ENCODE results near the gene TMF1.

The TMF1 gene

DNA sequence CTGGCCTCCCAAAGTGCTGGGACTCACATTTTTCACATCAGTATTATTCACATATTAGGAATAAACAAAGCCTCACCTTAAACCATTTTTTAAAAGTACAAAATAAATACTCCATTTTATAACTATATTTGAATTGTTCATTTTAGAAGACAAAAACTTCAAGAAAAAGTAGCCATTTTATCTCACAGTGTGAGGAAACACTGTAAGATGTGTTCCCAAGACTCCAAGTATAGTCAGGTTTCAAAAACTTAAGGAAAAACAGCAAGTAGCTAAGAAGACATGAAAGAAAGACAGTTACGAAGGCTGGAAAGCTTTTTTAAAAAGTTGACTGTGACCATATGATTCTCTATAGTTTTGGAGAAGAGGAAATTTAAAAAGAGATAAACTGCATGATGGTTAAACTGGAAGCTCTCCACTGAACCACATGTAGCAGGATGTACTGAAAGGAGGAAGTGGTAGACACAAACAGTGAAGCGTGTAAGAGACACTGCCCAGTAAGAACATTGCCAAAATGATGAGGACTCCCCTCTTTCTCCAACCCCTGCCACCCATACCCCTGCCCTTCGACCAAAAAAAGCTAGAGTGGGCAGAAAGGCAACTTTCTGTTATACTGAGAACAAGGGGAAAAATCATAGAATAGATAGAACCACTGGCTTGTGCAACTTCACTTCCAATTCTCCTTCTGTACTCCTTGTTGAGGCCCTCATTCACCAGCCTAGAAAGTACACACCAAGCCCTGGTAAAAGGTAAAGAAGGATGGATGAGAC is 6.2 kb upstream of the TMF1 start:
- TF ChIP-seq GATA2 (IDR thresholded peaks at IDR 0.05; ENCODE audit: low read depth, low read length) (no peak), GATA3 (IDR thresholded peaks at IDR 0.05; ENCODE audit: low read depth, low read length) (no peak)

DNA sequence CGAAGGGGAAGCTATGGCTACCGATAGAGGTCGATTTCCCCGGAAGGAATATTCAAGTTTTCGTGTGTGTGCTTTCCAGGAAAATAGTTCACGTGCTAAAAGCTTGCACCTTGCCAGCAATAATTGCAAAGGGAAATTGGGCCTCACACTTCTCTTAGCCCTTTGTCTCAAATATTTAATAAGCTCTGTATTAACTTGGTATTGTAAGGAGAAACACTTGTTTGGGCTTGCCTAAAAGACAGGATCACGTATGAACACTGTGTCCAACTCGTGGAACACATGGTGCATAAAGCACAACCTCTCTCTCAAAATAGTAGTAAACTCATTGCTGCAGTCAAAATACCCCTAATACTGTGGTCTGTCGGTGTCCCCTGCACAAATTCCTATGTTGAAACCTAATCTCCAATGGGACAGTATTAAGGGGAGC is 352 bp upstream of the TMF1 start:
- TF ChIP-seq GATA2 (IDR thresholded peaks at IDR 0.05; ENCODE audit: low read depth, low read length) (no peak), GATA3 (IDR thresholded peaks at IDR 0.05; ENCODE audit: low read depth, low read length) (no peak)

DNA sequence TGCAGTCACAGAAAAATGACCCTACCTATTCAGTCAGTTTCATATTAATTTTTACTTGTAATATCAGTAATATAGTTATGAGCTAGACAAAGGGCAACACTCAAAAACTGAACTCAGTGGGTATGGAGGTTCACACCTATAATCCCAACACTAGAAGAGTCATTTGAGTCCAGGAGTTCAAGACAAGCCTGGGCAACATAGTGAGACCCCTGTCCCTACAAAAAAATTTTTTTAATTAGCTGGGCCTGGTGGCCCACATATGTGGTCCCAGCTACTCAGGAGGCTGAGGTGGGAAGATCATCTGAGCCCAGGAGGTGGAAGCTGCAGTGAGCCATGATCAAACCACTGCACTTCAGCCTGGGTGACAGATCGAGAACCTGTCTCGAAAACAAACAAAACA is 3.1 kb downstream of the TMF1 start:
- TF ChIP-seq GATA2 (IDR thresholded peaks at IDR 0.05; ENCODE audit: low read depth, low read length): no peak
- TF ChIP-seq GATA3 (IDR thresholded peaks at IDR 0.05; ENCODE audit: low read depth, low read length): no peak

DNA sequence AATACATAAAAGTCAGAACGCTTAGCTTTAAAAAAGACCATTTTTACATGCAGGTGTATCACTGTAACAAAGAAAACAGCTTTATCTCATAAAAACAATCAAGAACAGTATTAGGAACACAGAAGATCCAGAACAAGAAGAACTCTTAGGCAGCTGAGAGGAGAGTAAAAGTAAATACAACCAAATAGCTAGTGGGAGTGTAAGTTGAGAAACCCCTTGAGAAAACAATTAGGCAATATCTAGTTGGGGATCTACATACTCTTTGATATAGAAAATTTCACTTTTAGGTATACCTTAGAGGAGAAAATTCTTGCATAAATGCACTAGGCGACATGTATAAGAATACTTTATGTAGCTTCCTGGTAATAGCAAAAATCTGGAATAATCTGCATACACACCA is 7.5 kb downstream of the TMF1 start:
- TF ChIP-seq GATA2 (IDR thresholded peaks at IDR 0.05; ENCODE audit: low read depth, low read length) (no peak), GATA3 (IDR thresholded peaks at IDR 0.05; ENCODE audit: low read depth, low read length) (no peak)

DNA sequence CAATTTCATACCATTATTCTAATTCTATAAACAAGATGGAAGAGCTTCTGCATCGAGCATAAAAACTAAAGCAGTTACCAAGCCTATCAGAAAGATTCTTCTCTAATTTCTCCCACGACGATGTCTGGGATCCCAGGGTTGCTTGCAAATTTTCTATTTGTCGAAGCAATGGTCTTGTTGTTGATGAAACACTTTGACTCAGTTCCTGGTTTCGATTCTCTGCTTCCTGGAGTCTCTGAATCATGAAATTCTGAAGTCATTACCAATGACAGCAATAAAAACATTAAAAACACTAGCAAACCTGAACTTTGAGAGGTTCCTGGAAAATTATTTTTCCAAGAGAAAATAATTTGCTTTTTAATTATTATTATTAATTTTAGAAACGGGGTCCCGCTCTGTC is 18.7 kb downstream of the TMF1 start:
- TF ChIP-seq GATA3 (IDR thresholded peaks at IDR 0.05; ENCODE audit: low read depth, low read length) (no peak), GATA2 (IDR thresholded peaks at IDR 0.05; ENCODE audit: low read depth, low read length) (no peak)

DNA sequence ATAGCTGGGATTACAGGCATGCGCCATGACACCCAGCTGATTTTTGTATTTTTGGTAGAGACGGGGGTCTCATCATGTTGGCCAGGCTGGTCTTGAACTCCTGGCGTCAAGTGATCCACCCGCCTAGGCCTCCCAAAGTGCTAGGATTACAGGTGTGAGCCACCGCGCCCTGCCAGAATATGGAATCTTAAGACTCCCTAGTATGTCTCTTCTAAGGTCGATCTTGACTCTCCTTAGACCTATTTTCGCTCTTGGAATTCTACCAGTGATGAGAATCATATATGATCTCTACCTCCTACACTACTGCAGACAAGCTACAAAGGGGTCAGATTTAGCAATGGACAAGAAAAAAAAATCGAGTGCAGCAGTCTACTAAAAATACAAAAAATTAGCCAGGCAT is 19.4 kb downstream of the TMF1 start:
- TF ChIP-seq GATA2 (IDR thresholded peaks at IDR 0.05; ENCODE audit: low read depth, low read length) (no peak), GATA3 (IDR thresholded peaks at IDR 0.05; ENCODE audit: low read depth, low read length) (no peak)

DNA sequence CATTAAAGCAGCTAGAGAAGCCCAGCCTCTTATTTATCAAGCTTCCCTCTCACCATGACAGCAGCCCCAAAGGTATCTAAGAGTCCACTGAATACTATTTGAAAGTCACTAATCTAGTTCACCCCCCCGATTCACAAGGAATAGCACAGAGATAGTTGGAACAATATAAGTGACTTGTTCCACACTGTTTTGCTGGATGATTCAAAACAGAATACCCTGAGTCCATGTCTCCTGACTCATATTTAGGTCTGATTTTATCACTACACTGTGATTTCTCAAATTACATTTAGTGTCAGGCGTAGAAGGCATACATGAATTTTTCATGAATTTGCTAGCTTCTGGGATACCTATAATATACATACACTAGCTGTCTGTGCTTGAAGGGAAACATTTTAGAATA is 20.0 kb downstream of the TMF1 start:
- TF ChIP-seq GATA2 (IDR thresholded peaks at IDR 0.05; ENCODE audit: low read depth, low read length) (peak; percentile 40; the same call in 1 of the 2 replicates), GATA3 (IDR thresholded peaks at IDR 0.05; ENCODE audit: low read depth, low read length) (no peak; the same call in 1 of the 2 replicates)

DNA sequence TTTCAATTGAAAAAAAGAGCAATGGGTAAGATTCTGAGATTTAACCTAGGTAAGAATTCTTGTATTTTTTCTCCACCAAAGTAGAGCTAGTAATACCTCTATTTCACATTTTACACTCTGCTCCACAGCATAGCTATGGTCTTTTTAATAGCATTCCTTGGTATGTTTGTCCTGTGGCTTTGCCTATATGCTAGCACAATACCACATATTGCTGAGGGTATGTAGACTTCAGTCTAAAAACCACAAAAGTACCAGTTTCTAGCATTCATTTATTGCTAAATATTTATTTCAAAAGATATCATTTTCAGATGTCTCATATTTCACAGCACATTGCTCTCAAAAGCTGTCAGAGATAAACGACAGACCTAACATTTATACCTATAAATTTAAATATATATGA is 20.5 kb downstream of the TMF1 start:
- TF ChIP-seq GATA3 (IDR thresholded peaks at IDR 0.05; ENCODE audit: low read depth, low read length) (no peak), GATA2 (IDR thresholded peaks at IDR 0.05; ENCODE audit: low read depth, low read length) (no peak)

DNA sequence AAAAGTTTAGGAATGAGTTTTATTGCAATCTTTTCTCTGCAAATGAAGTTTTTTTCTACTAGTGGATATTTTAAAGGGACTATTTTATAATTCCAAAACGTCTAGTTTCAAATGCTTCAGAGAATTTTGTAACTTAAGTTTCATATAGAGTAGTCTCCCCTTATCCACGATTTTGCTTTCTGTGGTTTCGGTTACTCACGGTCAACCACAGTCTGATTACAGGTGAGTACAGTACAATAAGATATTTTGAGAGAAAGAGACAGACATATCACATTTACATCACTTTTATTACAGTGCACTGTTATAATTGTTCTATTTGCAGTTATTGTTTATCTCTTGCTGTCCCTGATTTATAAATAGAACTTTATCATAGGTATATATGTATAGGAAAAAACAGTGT is 31.3 kb downstream of the TMF1 start:
- TF ChIP-seq GATA3 (IDR thresholded peaks at IDR 0.05; ENCODE audit: low read depth, low read length): no peak
- no peak for TF ChIP-seq GATA2 (IDR thresholded peaks at IDR 0.05; ENCODE audit: low read depth, low read length)

DNA sequence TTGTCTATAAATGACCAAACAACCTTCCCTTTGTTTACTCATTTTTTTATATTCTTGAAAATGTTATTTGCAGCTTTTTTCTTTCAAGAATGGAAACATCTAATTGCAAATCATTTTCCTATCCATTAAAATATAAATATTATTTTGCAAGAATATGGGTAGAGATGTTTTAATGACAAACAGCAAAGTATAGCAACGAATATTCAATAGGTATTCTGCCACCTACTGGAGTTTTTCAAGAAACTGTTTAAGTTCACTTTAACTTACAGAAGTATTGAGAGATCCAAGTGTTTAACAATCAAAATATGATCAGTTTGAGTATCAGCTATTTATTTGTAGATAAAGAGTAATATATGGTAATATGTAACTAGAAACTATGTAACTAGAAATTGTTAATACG is 31.7 kb downstream of the TMF1 start:
- no peak for TF ChIP-seq GATA2 (IDR thresholded peaks at IDR 0.05; ENCODE audit: low read depth, low read length)
- no peak for TF ChIP-seq GATA3 (IDR thresholded peaks at IDR 0.05; ENCODE audit: low read depth, low read length)

DNA sequence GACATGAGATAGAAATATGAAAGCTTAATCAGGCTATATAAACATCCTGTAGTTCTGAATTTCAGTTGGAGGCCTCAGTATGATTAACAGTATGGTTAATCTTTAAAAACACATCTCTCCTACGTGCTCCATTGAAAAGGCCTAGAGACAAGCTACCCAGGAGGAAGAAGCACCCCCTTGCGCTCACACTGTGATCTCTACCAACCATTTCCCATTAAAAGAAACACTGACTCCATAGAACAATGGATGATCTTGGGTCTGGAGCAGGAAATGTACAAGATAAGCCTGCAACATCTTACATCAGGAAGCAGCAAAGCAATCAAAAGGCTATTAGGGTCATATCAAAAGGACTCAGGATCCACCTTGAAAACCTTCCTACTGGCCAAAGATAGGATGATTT is 35.2 kb downstream of the TMF1 start:
- no peak for TF ChIP-seq GATA3 (IDR thresholded peaks at IDR 0.05; ENCODE audit: low read depth, low read length)
- no peak for TF ChIP-seq GATA2 (IDR thresholded peaks at IDR 0.05; ENCODE audit: low read depth, low read length)

DNA sequence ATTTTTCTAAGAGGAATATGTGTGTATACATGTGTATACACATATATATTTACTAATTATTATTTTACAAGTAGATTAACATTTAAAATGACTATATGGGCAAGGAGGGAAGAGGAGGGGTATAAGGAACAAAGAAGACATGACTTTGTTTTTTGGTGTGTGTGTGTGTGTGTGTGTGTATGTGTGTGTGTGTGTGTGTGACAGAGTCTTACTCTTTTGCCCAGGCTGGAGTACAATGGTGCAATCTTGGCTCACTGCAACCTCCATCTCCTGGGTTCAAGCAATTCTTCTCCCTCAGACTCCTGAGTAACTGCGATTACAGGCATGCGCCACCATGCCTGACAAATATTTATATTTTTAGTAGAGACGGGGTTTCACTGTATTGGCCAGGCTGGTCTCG is 36.0 kb downstream of the TMF1 start:
- TF ChIP-seq GATA3 (IDR thresholded peaks at IDR 0.05; ENCODE audit: low read depth, low read length) (no peak), GATA2 (IDR thresholded peaks at IDR 0.05; ENCODE audit: low read depth, low read length) (no peak)

DNA sequence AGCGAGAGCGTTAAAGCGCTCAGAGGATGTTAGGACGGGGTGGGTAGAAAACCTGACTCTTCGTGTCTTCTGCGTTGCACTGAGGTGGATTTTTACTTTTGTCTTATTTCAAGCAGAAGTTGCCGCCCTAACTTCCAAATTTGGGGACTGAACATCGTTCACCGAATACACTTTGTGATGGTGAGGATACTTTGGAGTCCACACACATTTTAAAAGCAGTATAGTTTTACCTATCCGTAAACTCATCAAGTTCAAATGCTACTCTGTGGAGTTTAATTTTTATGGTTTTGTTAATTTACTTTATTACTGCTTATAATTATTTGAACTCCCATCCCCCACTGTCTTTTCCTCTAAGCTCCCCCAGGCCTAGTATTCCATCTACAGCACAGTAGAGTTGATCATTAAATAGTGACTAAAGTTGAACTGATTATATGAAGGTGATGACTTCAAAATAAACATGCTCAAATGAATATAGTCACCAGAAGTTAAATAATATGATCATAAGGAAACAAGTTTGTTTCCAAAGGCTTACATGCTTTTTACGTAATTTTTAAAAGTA is 38.0 kb downstream of the TMF1 start:
- no peak for TF ChIP-seq GATA2 (IDR thresholded peaks at IDR 0.05; ENCODE audit: low read depth, low read length)
- TF ChIP-seq GATA3 (IDR thresholded peaks at IDR 0.05; ENCODE audit: low read depth, low read length): no peak

DNA sequence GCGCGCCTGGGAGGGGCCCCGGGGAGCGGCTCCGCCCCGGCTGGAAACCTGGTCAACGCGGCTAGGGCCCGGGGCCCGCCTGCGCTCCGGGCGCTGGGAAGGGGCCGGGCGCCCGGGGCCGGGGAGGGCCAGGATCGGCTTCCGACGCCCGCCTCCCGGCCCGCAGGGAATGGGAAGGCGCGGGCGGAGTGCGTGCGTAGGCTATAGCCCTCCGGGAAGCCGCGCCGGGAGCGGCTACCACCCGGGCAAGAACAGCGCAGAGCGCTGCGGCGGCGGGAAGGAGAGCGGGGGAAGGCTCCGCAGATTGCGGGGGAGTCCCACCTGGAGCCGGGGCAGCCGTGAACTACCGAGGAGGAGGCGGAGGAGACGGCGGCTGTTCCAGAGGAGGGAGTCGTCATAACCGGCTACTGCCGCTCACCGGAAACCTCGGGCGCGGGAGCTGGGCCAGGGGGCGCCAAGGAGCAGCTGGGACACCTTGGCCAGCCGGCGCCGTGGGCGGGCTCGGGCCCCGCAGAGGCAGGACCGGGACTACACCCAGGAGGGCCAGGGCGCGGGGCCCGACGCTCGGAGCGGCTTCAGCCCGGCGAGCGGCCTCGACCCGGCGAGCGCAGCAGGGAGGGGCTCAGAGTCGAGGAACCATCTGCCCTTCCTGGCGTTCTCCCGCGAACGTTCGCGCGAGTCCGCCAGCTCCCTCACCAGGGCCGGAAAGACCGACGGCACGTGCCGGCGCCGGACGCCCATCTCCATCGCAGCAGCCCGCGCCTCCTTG is 38.7 kb downstream of the TMF1 start, which contains the start of gene EOGT:
Gene EOGT, minus strand, starts transcription at position 432 of the 769 bp plus-strand sequence. CDS start 3,838 bp downstream, outside the sequence.
- TF ChIP-seq GATA3 (IDR thresholded peaks at IDR 0.05; ENCODE audit: low read depth, low read length) (no peak), GATA2 (IDR thresholded peaks at IDR 0.05; ENCODE audit: low read depth, low read length) (no peak)
